ENCODE measurements around the gene EPHB3.

DNA sequence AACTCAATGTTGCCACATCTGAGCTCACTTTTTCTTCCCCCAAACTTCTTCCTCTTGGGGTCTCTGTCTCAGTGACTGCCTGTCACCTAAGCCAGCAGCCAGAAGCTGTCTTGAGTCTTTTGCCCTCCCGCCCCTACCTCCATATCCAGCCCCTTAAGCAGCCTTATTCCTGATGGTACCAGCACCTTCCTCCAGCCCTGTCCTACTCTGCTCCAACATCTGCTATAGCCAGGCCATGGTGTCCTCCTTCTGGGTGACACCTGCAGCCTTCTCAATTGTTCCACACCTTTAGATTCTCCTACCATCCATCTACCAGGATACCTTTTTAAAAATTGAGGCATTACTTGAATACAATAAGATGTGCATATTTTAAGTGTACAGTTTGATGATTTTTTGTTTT is 53.8 kb downstream of the EPHB3 start:
- no peak for TF ChIP-seq YY1 (IDR thresholded peaks at IDR 0.05; ENCODE audit: low read depth)
- TF ChIP-seq, protein P1, sequence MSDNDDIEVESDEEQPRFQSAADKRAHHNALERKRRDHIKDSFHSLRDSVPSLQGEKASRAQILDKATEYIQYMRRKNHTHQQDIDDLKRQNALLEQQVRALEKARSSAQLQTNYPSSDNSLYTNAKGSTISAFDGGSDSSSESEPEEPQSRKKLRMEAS (IDR thresholded peaks at IDR 0.05), result no peak
- no peak for TF ChIP-seq EGR1 (IDR thresholded peaks at IDR 0.05)
- TF ChIP-seq ZBTB7A (IDR thresholded peaks at IDR 0.05; ENCODE audit: low read depth), result no peak
- no peak for TF ChIP-seq EP300 (IDR thresholded peaks at IDR 0.05; ENCODE audit: borderline replicate concordance)
- TF ChIP-seq TAF1 (IDR thresholded peaks at IDR 0.05; ENCODE audit: low read depth), result no peak
- TF ChIP-seq CREB1 (IDR thresholded peaks at IDR 0.05; ENCODE audit: low read depth), result no peak
- TF ChIP-seq TEAD4 (IDR thresholded peaks at IDR 0.05), result no peak
- TF ChIP-seq TCF12 (IDR thresholded peaks at IDR 0.05; ENCODE audit: low read depth), result no peak
- no peak for TF ChIP-seq RAD21 (IDR thresholded peaks at IDR 0.05; ENCODE audit: low read depth)
- TF ChIP-seq, protein P2, sequence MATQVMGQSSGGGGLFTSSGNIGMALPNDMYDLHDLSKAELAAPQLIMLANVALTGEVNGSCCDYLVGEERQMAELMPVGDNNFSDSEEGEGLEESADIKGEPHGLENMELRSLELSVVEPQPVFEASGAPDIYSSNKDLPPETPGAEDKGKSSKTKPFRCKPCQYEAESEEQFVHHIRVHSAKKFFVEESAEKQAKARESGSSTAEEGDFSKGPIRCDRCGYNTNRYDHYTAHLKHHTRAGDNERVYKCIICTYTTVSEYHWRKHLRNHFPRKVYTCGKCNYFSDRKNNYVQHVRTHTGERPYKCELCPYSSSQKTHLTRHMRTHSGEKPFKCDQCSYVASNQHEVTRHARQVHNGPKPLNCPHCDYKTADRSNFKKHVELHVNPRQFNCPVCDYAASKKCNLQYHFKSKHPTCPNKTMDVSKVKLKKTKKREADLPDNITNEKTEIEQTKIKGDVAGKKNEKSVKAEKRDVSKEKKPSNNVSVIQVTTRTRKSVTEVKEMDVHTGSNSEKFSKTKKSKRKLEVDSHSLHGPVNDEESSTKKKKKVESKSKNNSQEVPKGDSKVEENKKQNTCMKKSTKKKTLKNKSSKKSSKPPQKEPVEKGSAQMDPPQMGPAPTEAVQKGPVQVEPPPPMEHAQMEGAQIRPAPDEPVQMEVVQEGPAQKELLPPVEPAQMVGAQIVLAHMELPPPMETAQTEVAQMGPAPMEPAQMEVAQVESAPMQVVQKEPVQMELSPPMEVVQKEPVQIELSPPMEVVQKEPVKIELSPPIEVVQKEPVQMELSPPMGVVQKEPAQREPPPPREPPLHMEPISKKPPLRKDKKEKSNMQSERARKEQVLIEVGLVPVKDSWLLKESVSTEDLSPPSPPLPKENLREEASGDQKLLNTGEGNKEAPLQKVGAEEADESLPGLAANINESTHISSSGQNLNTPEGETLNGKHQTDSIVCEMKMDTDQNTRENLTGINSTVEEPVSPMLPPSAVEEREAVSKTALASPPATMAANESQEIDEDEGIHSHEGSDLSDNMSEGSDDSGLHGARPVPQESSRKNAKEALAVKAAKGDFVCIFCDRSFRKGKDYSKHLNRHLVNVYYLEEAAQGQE (IDR thresholded peaks at IDR 0.05; ENCODE audit: low read depth), result no peak
- no peak for TF ChIP-seq CEBPB (IDR thresholded peaks at IDR 0.05)
- TF ChIP-seq NFIC (IDR thresholded peaks at IDR 0.05), result no peak
- TF ChIP-seq FOXM1 (IDR thresholded peaks at IDR 0.05; ENCODE audit: borderline replicate concordance, low read depth), result no peak
